ENCODE results near the gene RPL3. TPM values are rescaled to one million over a fixed set of nuclear protein-coding genes. Genes with fewer than 3 reads are reported as not detected.

RPL3 gene
- total RNA-seq, 1 experiment from 2014 or later, result 3,009 TPM

- ChIA-PET POLR2A (no interaction called here), CTCF (interaction anchor here (1.0 to 1.5 kb wide), 2 partner anchors 46 to 93 kb away, joined by 3 to 5 read pairs; no protein-coding TSS in a partner anchor)
- no peak for ATAC-seq
- Mint-ChIP-seq H3K9me3 (peaks cover 15% of the 10 kb centered on the region), H3K36me3 (no peaks in the 10 kb centered on the region), H3K27me3 (ENCODE audit: low read depth) (no peaks in the 10 kb centered on the region), H3K4me1 (peaks cover 16% of the 10 kb centered on the region), H3K27ac (no peak overlapping the region), H3K4me3 (no peak overlapping the region)
- TF ChIP-seq ELF4 (CRISPR knock-in tag; IDR thresholded peaks at IDR 0.05; ENCODE audit: low read depth), result no peak
- DNase-seq (ENCODE audit: low spot score), result no peak
These were observed 54.9 kb downstream of the RPL3 start for GRCh38 chr22:39264349-39265038.

GRCh38 chr22:39263626-39264348 lies 55.6 kb downstream of the RPL3 start:
- peaks cover 15% of the 10 kb centered on the region for H3K9me3 Mint-ChIP-seq
- no peaks in the 10 kb centered on the region for H3K36me3 Mint-ChIP-seq
- no peak for DNase-seq (ENCODE audit: low spot score)
- no peak for ATAC-seq
- ChIA-PET POLR2A (no interaction called here), CTCF (interaction anchor here (1.0 kb wide), 2 partner anchors 47 to 48 kb away, joined by 3 to 5 read pairs; no protein-coding TSS in a partner anchor)
- H3K27ac Mint-ChIP-seq, result no peak overlapping the region
- TF ChIP-seq ZNF423 (CRISPR knock-in tag; IDR thresholded peaks at IDR 0.05) (no peak), KAT7 (CRISPR knock-in tag; IDR thresholded peaks at IDR 0.05; ENCODE audit: borderline replicate concordance) (no peak), ZNF281 (CRISPR knock-in tag; IDR thresholded peaks at IDR 0.05) (no peak), ZNF532 (CRISPR knock-in tag; IDR thresholded peaks at IDR 0.05; ENCODE audit: borderline replicate concordance) (no peak), ZBTB21 (CRISPR knock-in tag; IDR thresholded peaks at IDR 0.05; ENCODE audit: borderline replicate concordance) (no peak), SMAD3 (CRISPR knock-in tag; IDR thresholded peaks at IDR 0.05; ENCODE audit: borderline replicate concordance) (no peak), STAT6 (CRISPR knock-in tag; conservative IDR thresholded peaks at IDR 0.05; ENCODE audit: low read depth) (no peak)
- no peak overlapping the region for H3K4me3 Mint-ChIP-seq
- no peaks in the 10 kb centered on the region for H3K27me3 Mint-ChIP-seq (ENCODE audit: low read depth)
- peaks cover 11% of the 10 kb centered on the region for H3K4me1 Mint-ChIP-seq

Other genes with a start within 250 kb of the RPL3 start
- 1.8 to 2.2 TPM (median 2.1 TPM) in 3 replicates for gene APOBEC3G, start 242.3 kb downstream of the RPL3 start, total RNA-seq (2021)
- 0.42 to 0.80 TPM (median 0.66 TPM) in 3 replicates for gene APOBEC3H, start 222.4 kb downstream of the RPL3 start, total RNA-seq (2021)
- gene CBX7, start 166.9 kb downstream of the RPL3 start, total RNA-seq (2021), result 10.6 to 11.1 TPM (median 10.6 TPM) in 3 replicates
- 6.8 to 9.2 TPM (median 7.7 TPM) in 3 replicates for gene PDGFB, start 74.6 kb downstream of the RPL3 start, total RNA-seq (2021)
- gene SYNGR1, start 30.4 kb upstream of the RPL3 start, total RNA-seq (2021), result 26.5 to 35.3 TPM (median 28.7 TPM) in 3 replicates
- gene TAB1, start 80.2 kb upstream of the RPL3 start, total RNA-seq (2021), result 36.8 to 38.3 TPM (median 38.0 TPM) in 3 replicates
- 10.3 to 11.4 TPM (median 11.4 TPM) in 3 replicates for gene MGAT3, start 137.4 kb upstream of the RPL3 start, total RNA-seq (2021)
- 31.5 to 38.7 TPM (median 31.9 TPM) in 3 replicates for gene MIEF1, start 182.7 kb upstream of the RPL3 start, total RNA-seq (2021)
- 361 to 460 TPM (median 371 TPM) in 3 replicates for gene ATF4, start 200.9 kb upstream of the RPL3 start, total RNA-seq (2021)
- 88.9 to 102 TPM (median 89.0 TPM) in 3 replicates for gene RPS19BP1, start 213.1 kb upstream of the RPL3 start, total RNA-seq (2021)